Neural progenitor cell (in vitro differentiated cells): Measurements from ENCODE around the gene TRIO. TPM values are rescaled to one million over a fixed set of nuclear protein-coding genes. Genes with fewer than 3 reads are reported as not detected.

Experiments used
- DNase-seq: peaks from one replicate; pipeline ENCODE4 v3.0.0-alpha.2; 2016; ENCODE audit warnings: low spot score
- H2AFZ ChIP-seq: fragments of 200-600 bp; sonication (generic); replicated peaks from 2 replicates; pipeline ENCODE4 v1.6.1; 2016; ENCODE audit warnings: antibody characterized with exemption
- H3F3A ChIP-seq: fragments of 200-600 bp; sonication (generic); 2 replicates; pipeline ENCODE4 v1.6.1; 2016; ENCODE audit warnings: antibody characterized with exemption, low read depth
- H3K27ac ChIP-seq: fragments of 200-600 bp; sonication (generic); 2 replicates; pipeline ENCODE4 v1.5.1; 2016; ENCODE audit warnings: mild to moderate bottlenecking
- H3K27me3 ChIP-seq: fragments of 200-600 bp; sonication (generic); 2 replicates; pipeline ENCODE4 v1.6.1; 2016; ENCODE audit warnings: mild to moderate bottlenecking, moderate library complexity
- H3K36me3 ChIP-seq: fragments of 200-600 bp; sonication (generic); 2 replicates; pipeline ENCODE4 v1.5.1; 2016
- H3K4me1 ChIP-seq: fragments of 200-600 bp; sonication (generic); 2 replicates; pipeline ENCODE4 v1.6.1; 2016; ENCODE audit warnings: mixed run types
- H3K4me2 ChIP-seq: fragments of 200-600 bp; sonication (generic); 2 replicates; pipeline ENCODE4 v1.6.1; 2016
- H3K4me3 ChIP-seq: fragments of 200-600 bp; sonication (generic); 2 replicates; pipeline ENCODE4 v1.5.1; 2016
- H3K79me2 ChIP-seq: fragments of 200-600 bp; sonication (generic); 2 replicates; pipeline ENCODE4 v1.6.1; 2016; ENCODE audit warnings: low read depth
- H3K9ac ChIP-seq: fragments of 200-600 bp; sonication (generic); 2 replicates; pipeline ENCODE4 v1.6.1; 2016
- H3K9me3 ChIP-seq: fragments of 200-600 bp; sonication (generic); 2 replicates; pipeline ENCODE4 v1.5.1; 2016; ENCODE audit warnings: low read depth
- H4K20me1 ChIP-seq: fragments of 200-600 bp; sonication (generic); 2 replicates; pipeline ENCODE4 v1.6.1; 2016; ENCODE audit warnings: low read depth
- H3K27ac Mint-ChIP-seq: 3 replicates; pipeline ENCODE4 v1.8.0; 2021; ENCODE audit warnings: mixed read lengths
- H3K27me3 Mint-ChIP-seq: 2 replicates; pipeline ENCODE4 v1.8.0; 2022; ENCODE audit warnings: low read depth, mild to moderate bottlenecking, inconsistent platforms, moderate library complexity, mixed read lengths; ENCODE audit not compliant: insufficient read depth
- H3K36me3 Mint-ChIP-seq: 3 replicates; pipeline ENCODE4 v1.8.0; 2021; ENCODE audit warnings: mixed read lengths
- H3K4me1 Mint-ChIP-seq: 3 replicates; pipeline ENCODE4 v1.8.0; 2021; ENCODE audit warnings: mixed read lengths
- H3K4me3 Mint-ChIP-seq: 3 replicates; pipeline ENCODE4 v1.8.0; 2021; ENCODE audit warnings: mild to moderate bottlenecking, moderate library complexity, mixed read lengths
- H3K9me3 Mint-ChIP-seq: 3 replicates; pipeline ENCODE4 v1.8.0; 2020; ENCODE audit warnings: mixed read lengths
- CTCF ChIP-seq: fragments of 200-600 bp; sonication (generic); IDR thresholded peaks from 2 replicates; pipeline ENCODE4 v1.5.1; 2017; ENCODE audit warnings: antibody characterized with exemption, mild to moderate bottlenecking
- EZH2 ChIP-seq: fragments of 200-600 bp; sonication (generic); IDR thresholded peaks from 2 replicates; pipeline ENCODE4 v1.6.1; 2017; ENCODE audit warnings: antibody characterized with exemption, mild to moderate bottlenecking, moderate library complexity
- EZH2phosphoT487 ChIP-seq: fragments of 200-600 bp; sonication (generic); IDR thresholded peaks from 2 replicates; pipeline ENCODE4 v1.6.1; 2017; ENCODE audit warnings: antibody characterized with exemption
- total RNA-seq: library from RNA; depleted of rRNA; stranded (reverse); fragments of >200 nt; gene quantifications from 2 replicates; pipeline ENCODE4 v1.2.3, GENCODE V29; 2015; ENCODE audit warnings: low replicate concordance

The TRIO gene
- total RNA-seq, 1 donor from 2014 or later: 84.7 TPM

- H3K27me3 Mint-ChIP-seq: peaks cover 12% of the 10 kb centered on the region
- H3K36me3 Mint-ChIP-seq: peaks cover 37% of the 10 kb centered on the region
- Histone ChIP-seq H3K27me3 (no peaks in the 10 kb centered on the region), H3K79me2 (no peaks in the 10 kb centered on the region), H3F3A (no peaks in the 10 kb centered on the region), H2AFZ (no peak overlapping the region), H3K4me3 (no peak overlapping the region), H3K36me3 (no peaks in the 10 kb centered on the region), H3K4me1 (peaks cover 12% of the 10 kb centered on the region), H3K9me3 (no peaks in the 10 kb centered on the region), H3K27ac (no peak overlapping the region), H3K4me2 (peak overlapping the region; percentile 12), H4K20me1 (no peaks in the 10 kb centered on the region), H3K9ac (no peak overlapping the region)
- DNase-seq: no peak
- TF ChIP-seq EZH2phosphoT487 (no peak), CTCF (no peak), EZH2 (no peak)
- H3K27ac Mint-ChIP-seq: no peak overlapping the region
- H3K9me3 Mint-ChIP-seq: peaks cover 4% of the 10 kb centered on the region
- peaks cover 71% of the 10 kb centered on the region for H3K4me1 Mint-ChIP-seq
- no peak overlapping the region for H3K4me3 Mint-ChIP-seq
Observed at GRCh38 chr5:14452685-14453454, 309.7 kb downstream of the TRIO start.

GRCh38 chr5:14453481-14453880 lies 310.3 kb downstream of the TRIO start:
- Histone ChIP-seq H4K20me1 (no peaks in the 10 kb centered on the region), H3K4me3 (no peak overlapping the region), H3K9ac (no peak overlapping the region), H2AFZ (no peak overlapping the region), H3K27ac (no peak overlapping the region), H3F3A (no peaks in the 10 kb centered on the region), H3K9me3 (no peaks in the 10 kb centered on the region), H3K4me2 (no peak overlapping the region), H3K4me1 (peaks cover 12% of the 10 kb centered on the region), H3K79me2 (no peaks in the 10 kb centered on the region), H3K27me3 (no peaks in the 10 kb centered on the region), H3K36me3 (no peaks in the 10 kb centered on the region)
- H3K4me1 Mint-ChIP-seq: peaks cover 71% of the 10 kb centered on the region
- H3K4me3 Mint-ChIP-seq: peak overlapping the region; percentile 41
- H3K27me3 Mint-ChIP-seq: peaks cover 12% of the 10 kb centered on the region
- peaks cover 37% of the 10 kb centered on the region for H3K36me3 Mint-ChIP-seq
- TF ChIP-seq CTCF (no peak), EZH2phosphoT487 (no peak), EZH2 (no peak)
- H3K27ac Mint-ChIP-seq: no peak overlapping the region
- DNase-seq: no peak
- H3K9me3 Mint-ChIP-seq: peaks cover 4% of the 10 kb centered on the region

- H3K4me3 Mint-ChIP-seq: no peak overlapping the region
- Histone ChIP-seq H4K20me1 (no peaks in the 10 kb centered on the region), H3K79me2 (no peaks in the 10 kb centered on the region)
Observed at GRCh38 chr5:14455814-14456321, 312.7 kb downstream of the TRIO start.

More at GRCh38 chr5:14455814-14456321, 312.7 kb downstream of the TRIO start:
- TF ChIP-seq EZH2: no peak
- TF ChIP-seq EZH2phosphoT487: no peak
- no peak for TF ChIP-seq CTCF
- Mint-ChIP-seq H3K4me1 (peaks cover 53% of the 10 kb centered on the region), H3K36me3 (peaks cover 36% of the 10 kb centered on the region), H3K9me3 (peaks cover 4% of the 10 kb centered on the region), H3K27me3 (peaks cover 9% of the 10 kb centered on the region), H3K27ac (no peak overlapping the region)
- Histone ChIP-seq H3F3A (no peaks in the 10 kb centered on the region), H2AFZ (no peak overlapping the region), H3K27me3 (no peaks in the 10 kb centered on the region), H3K27ac (no peak overlapping the region), H3K4me2 (no peak overlapping the region), H3K9ac (no peak overlapping the region), H3K4me3 (no peak overlapping the region), H3K9me3 (no peaks in the 10 kb centered on the region), H3K36me3 (no peaks in the 10 kb centered on the region), H3K4me1 (peaks cover 12% of the 10 kb centered on the region)
- DNase-seq: no peak
